Iris pigment epithelial cell (primary cell): ENCODE data around the gene YPEL1.

Experiments used
- DNase-seq: peaks from one replicate; pipeline ENCODE4 v3.0.0-alpha.2; 2011; ENCODE audit warnings: low read depth

YPEL1 gene

GRCh38 chr22:21657020-21657359, 78.6 kb downstream of the YPEL1 start:
- no peak for DNase-seq

DNA sequence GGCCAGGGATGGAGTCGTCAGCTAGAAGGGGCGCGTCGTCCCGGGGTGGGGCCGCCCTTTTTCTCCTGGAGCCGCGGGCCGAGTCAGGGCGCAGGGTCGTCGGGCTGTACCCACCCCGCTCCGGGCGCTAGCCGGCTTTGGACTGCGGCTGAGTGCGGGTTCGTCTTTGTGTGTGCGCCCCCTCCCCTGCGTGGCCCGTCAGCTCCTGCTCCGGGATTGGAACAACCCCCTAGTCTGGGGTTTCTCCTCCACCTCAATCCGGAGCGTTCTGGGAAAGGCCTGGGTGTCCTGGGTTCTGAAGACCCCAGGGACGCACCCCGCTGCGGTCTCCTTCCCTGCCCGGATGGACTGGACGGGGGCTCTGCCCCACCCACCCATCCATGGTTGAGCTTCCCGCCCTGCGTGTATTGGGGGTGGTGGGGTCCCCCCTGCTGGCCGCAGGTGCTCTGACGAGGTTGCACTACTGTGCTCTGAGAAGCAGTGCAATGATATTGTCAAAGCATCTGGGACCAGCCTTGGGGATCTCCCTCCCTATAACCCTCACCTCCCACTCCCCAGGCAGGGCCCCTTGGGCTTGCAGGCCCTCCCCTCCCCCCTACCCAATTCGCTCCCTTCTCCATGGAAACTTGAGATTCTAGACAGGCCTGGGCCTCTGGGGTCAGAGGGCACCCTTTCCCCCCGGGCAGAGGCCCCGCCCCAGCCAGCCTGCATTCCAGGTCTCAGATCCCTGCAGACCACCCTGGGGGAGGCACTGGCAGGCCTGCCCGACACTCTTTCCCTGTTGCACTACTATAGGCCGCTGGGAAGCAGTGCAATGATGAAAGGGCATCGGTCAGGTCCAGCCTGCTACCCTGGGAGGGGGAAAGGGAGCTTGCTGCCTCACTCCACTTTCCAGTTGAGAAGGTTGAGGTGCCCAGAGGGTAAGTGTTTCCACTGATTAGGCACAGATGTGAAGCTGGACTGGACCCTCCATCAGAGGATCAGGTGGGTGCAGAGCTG, 82.7 kb downstream of the YPEL1 start:
- DNase-seq: no peak

- peak; percentile 89 for DNase-seq
These were observed 83.5 kb downstream of the YPEL1 start for GRCh38 chr22:21652010-21652546.

DNA sequence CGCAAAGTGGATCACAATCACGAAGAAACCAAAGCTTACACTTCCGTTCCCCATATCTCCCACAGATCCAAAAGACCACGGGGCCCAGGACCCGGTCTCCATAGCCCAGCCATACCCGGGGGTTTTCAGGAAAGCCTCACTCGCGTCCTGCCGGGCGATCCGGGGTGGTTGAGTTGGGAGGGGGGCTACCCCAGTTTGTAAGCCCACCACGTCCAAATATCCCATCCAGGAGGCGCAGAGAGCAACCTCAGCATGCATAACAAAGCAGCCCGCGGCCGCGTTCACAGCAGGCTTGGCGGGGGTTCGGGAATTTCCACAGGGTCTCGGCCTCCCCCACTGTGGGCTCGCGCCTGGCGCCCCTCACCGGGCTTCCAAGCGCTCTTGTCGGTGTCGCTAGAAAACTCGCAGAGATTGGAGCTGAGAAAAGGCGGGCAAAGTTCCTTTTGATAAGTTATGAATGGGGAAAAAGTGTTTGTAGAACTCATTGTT, 84.0 kb downstream of the YPEL1 start:
- DNase-seq: no peak

DNA sequence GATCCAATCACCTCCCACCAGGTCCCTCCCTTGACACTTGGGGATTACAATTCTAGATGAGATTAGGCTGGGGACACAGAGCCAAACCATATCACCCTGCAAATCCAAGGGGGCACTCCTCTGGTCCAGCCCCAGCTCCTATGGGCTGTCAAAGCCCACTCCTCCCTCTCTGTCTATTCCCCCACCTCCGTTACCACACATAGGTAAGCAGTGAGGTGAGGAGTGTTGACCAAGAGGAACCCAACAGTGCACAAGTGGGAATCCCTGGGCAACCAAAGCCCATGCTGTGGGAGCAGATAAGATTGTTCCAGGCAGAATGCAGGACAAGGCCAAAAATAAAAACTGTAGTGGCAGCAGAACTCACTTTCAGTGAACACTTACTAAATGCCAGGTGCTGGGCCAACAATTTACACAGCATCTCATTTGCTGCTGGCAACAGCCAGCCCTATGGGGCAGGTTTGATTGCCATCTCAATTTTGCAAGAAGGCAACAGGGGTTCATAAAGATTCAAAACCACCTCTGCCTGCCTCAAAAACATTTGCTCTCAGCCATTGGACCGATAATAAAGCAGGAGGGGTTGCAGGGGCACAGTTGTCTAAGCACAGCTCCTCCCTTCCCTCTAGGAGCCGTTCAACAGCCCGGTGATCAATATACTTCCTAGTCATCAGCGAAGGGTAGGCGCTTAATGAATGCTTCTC, 84.6 kb downstream of the YPEL1 start:
- no peak for DNase-seq

DNA sequence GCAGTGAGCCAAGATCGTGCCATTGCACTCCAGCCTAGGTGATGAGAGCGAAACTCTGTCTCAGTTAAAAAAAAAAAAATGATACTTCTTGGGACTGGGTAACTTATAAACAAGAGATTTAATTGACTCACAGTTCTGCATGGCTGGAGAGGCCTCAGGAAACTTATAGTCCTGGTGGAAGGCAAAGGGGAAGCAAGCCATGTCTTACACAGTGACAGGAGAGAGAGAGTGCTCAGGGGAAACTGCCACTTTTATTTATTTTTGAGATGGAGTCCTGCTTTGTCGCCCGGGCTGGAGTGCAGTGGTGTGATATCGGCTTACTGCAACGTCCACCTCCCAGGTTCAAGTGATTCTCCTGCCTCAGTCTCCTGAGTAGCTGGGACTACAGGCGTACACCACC, 85.3 kb downstream of the YPEL1 start:
- no peak for DNase-seq
